GM12891 (cell line): Measurements from ENCODE around the gene TTC22.

Experiments
- DNase-seq: peaks from one replicate; pipeline ENCODE4 v3.0.0; 2011; ENCODE audit warnings: low spot score; ENCODE audit not compliant: insufficient read length
- FAIRE-seq: peaks from 2 replicates; lab custom pipeline; 2011; peaks lifted over from hg19 to GRCh38; lab: Jason Lieb, UNC
- PAX5 ChIP-seq: IDR thresholded peaks from 2 replicates; pipeline ENCODE4 v1.6.1; 2011; ENCODE audit warnings: low read length, moderate library complexity, mild to moderate bottlenecking; ENCODE audit not compliant: insufficient read depth, severe bottlenecking
- POLR2A ChIP-seq: IDR thresholded peaks from 2 replicates; pipeline ENCODE4 v1.6.1; 2011; ENCODE audit warnings: low read depth, low read length, control low read depth
- POLR2AphosphoS5 ChIP-seq: IDR thresholded peaks from 2 replicates; pipeline ENCODE4 v1.6.1; 2011; ENCODE audit warnings: low read depth, low read length, control low read depth
- POU2F2 ChIP-seq: IDR thresholded peaks from 2 replicates; pipeline ENCODE4 v1.6.1; 2011; ENCODE audit warnings: low read depth, mild to moderate bottlenecking, control low read depth, low read length, moderate library complexity
- SPI1 ChIP-seq: IDR thresholded peaks from 2 replicates; pipeline ENCODE4 v1.6.1; 2011; ENCODE audit warnings: low read depth, low read length, control low read depth
- TAF1 ChIP-seq: IDR thresholded peaks from 2 replicates; pipeline ENCODE4 v1.6.1; 2011; ENCODE audit warnings: low read depth, low read length, control low read depth

The TTC22 gene

GRCh38 chr1:54754486-54755285 lies 46.4 kb downstream of the TTC22 start:
- DNase-seq (no peak), FAIRE-seq (no peak)
- TF ChIP-seq TAF1 (no peak), POLR2AphosphoS5 (no peak), POU2F2 (no peak), PAX5 (no peak), SPI1 (no peak), POLR2A (no peak)

GRCh38 chr1:54754045-54754444 lies 47.1 kb downstream of the TTC22 start:
- TF ChIP-seq TAF1: no peak
- no peak for TF ChIP-seq PAX5
- TF ChIP-seq POU2F2: no peak
- TF ChIP-seq POLR2A: no peak
- no peak for TF ChIP-seq POLR2AphosphoS5
- TF ChIP-seq SPI1: no peak
- DNase-seq (no peak), FAIRE-seq (peak; percentile 16)

- no peak for FAIRE-seq
- no peak for DNase-seq
These were observed 49.7 kb downstream of the TTC22 start for GRCh38 chr1:54751426-54751825.

GRCh38 chr1:54750596-54750995 lies 50.5 kb downstream of the TTC22 start:
- no peak for TF ChIP-seq SPI1
- TF ChIP-seq POU2F2: no peak
- no peak for TF ChIP-seq PAX5
- no peak for TF ChIP-seq POLR2A
- no peak for TF ChIP-seq POLR2AphosphoS5
- TF ChIP-seq TAF1: no peak
- FAIRE-seq (no peak), DNase-seq (no peak)

More at GRCh38 chr1:54751426-54751825, 49.7 kb downstream of the TTC22 start:
- no peak for TF ChIP-seq SPI1
- TF ChIP-seq POU2F2: no peak
- no peak for TF ChIP-seq TAF1
- no peak for TF ChIP-seq POLR2AphosphoS5
- TF ChIP-seq POLR2A: no peak
- TF ChIP-seq PAX5: no peak

GRCh38 chr1:54748094-54748835 lies 52.9 kb downstream of the TTC22 start:
- no peak for DNase-seq

GRCh38 chr1:54745864-54746263 lies 55.3 kb downstream of the TTC22 start:
- TF ChIP-seq PAX5 (no peak), SPI1 (no peak), TAF1 (no peak)
- no peak for FAIRE-seq

More at GRCh38 chr1:54748094-54748835, 52.9 kb downstream of the TTC22 start:
- no peak for TF ChIP-seq POLR2A
- no peak for TF ChIP-seq POU2F2
- TF ChIP-seq TAF1: no peak
- no peak for TF ChIP-seq POLR2AphosphoS5
- no peak for TF ChIP-seq SPI1
- TF ChIP-seq PAX5: no peak
- no peak for FAIRE-seq

GRCh38 chr1:54745274-54745673 lies 55.8 kb downstream of the TTC22 start:
- FAIRE-seq (no peak), DNase-seq (no peak)
- TF ChIP-seq POLR2AphosphoS5: no peak
- TF ChIP-seq PAX5: no peak
- TF ChIP-seq POLR2A: no peak
- no peak for TF ChIP-seq TAF1
- TF ChIP-seq POU2F2: no peak
- TF ChIP-seq SPI1: no peak

More at GRCh38 chr1:54745864-54746263, 55.3 kb downstream of the TTC22 start:
- DNase-seq: no peak

GRCh38 chr1:54744696-54745095 lies 56.4 kb downstream of the TTC22 start:
- TF ChIP-seq POLR2A (no peak), POLR2AphosphoS5 (no peak), SPI1 (no peak), PAX5 (no peak), POU2F2 (no peak), TAF1 (no peak)
- DNase-seq (no peak), FAIRE-seq (no peak)

GRCh38 chr1:54743416-54744226 lies 57.5 kb downstream of the TTC22 start:
- TF ChIP-seq SPI1: no peak
- TF ChIP-seq PAX5: no peak
- no peak; the same call in 1 of the 2 replicates for TF ChIP-seq POLR2A
- TF ChIP-seq POU2F2: no peak
- no peak for TF ChIP-seq POLR2AphosphoS5
- no peak for TF ChIP-seq TAF1
- DNase-seq (no peak), FAIRE-seq (no peak)
